Mammary epithelial cell (primary cell): ENCODE results near the gene DNAH1.

Experiments used
- CTCF ChIP-seq, 2 donors: IDR thresholded peaks in 1 of 2; conservative IDR thresholded peaks in 1 of 2; 2 replicates each; pipeline ENCODE4 v1.5.1; 2011 to 2012; ENCODE audit warnings: inconsistent platforms in 2 of 2, low read length in 2 of 2, mild to moderate bottlenecking in 2 of 2, control low read depth in 1 of 2, low read depth in 1 of 2; ENCODE audit not compliant: insufficient read depth in 1 of 2; ENCODE audit errors: extremely low read depth in 1 of 2
- EZH2 ChIP-seq: IDR thresholded peaks from 2 replicates; pipeline ENCODE4 v1.6.1; 2012; ENCODE audit warnings: low read length, inconsistent platforms, borderline replicate concordance

DNA sequence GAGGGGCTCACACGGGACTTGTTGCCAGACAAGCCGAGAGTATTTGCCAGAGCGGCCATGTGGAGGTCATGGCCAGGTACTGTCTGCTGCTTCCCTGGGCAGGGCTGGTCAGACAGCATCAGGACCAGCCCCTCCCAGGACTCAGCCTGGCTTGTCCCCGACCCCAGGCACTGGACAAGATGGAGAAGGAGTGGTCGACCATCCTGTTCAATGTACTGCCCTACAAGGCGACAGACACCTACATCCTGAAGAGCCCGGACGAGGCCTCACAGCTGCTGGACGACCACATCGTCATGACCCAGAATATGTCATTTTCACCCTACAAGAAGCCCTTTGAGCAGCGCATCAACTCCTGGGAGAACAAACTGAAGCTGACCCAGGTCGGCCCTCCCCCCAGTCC, 38.6 kb downstream of the DNAH1 start:
- no peak for TF ChIP-seq CTCF (conservative IDR thresholded peaks at IDR 0.05 in 1 of 2, IDR thresholded peaks at IDR 0.05 in 1 of 2; ENCODE audit: extremely low read depth in 1 of 2, insufficient read depth in 1 of 2, low read depth in 1 of 2, low read length in 2 of 2)
- no peak for TF ChIP-seq EZH2
